BJ (cell line): ENCODE measurements around the gene PCNX4. TPM values are rescaled to one million over a fixed set of nuclear protein-coding genes. Genes with fewer than 3 reads are reported as not detected.
"Not testable (repeated sequence)": the region's sequence is repeated elsewhere in the genome, so short reads cannot be mapped to it uniquely, and the experiment has no call there.

Experiments
- CTCF ChIA-PET: fragments of 350-600 bp; formaldehyde crosslinking; extraction: SDS; loops from one replicate; lab custom pipeline; 2021; ENCODE audit warnings: antibody characterized with exemption, inconsistent platforms; lab: Yijun Ruan, JAX
- POLR2A ChIA-PET: fragments of 300-600 bp; sonication (Branson Sonifier 250); formaldehyde crosslinking; extraction: SDS; loops from one replicate; lab custom pipeline; 2021; ENCODE audit warnings: antibody characterized with exemption; lab: Charles Lee
- DNase-seq: peaks from one replicate; pipeline ENCODE4 v3.0.0-alpha.2; 2011; ENCODE audit warnings: low read depth
- H3K27me3 ChIP-seq: 2 replicates; pipeline ENCODE4 v1.6.0; 2011; ENCODE audit warnings: low read length; ENCODE audit not compliant: control insufficient read depth, insufficient read depth
- H3K36me3 ChIP-seq: 2 replicates; pipeline ENCODE4 v1.5.1; 2011; ENCODE audit warnings: low read length; ENCODE audit not compliant: control insufficient read depth, insufficient read depth
- H3K4me3 ChIP-seq: 2 replicates; pipeline ENCODE4 v1.5.1; 2011; ENCODE audit warnings: low read depth, mild to moderate bottlenecking, control low read depth, low read length
- polyA plus RNA-seq: library from polyadenylated mRNA; depleted of rRNA; stranded (reverse); fragments of >200 nt; gene quantifications from 2 replicates; pipeline ENCODE4 v1.2.3, GENCODE V29; 2011
- TF ChIP-seq, protein P1 (sequence below): IDR thresholded peaks from 2 replicates; pipeline ENCODE4 v1.5.1; 2011; ENCODE audit warnings: low read depth, mild to moderate bottlenecking, control low read depth, inconsistent platforms, low read length, moderate library complexity; ENCODE audit not compliant: insufficient read depth

The PCNX4 gene
- polyA plus RNA-seq, 1 experiment, result 22.0 TPM

DNA sequence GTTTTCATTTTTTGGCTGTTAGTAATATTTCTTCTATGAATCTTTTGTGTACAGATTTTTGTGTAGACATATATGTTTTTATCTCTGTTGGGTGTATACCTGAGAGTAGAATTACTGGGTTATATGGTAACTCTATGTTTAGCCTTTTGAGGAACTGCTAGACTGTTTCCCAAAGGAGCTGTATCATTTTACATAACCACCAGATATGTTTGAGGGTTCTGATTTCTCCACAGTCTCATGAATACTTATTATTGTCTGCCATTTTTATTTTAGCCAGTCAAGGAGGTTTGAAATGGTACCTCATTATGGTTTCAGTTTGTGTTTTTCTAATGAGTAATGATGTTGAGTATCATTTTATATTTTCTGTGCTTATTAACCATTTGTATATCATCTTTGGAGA is 1.9 kb downstream of the PCNX4 start:
- ChIA-PET POLR2A (no interaction called here), CTCF (interaction anchor here (1.2 kb wide), 1 partner anchor 66 kb away, joined by 3 read pairs; no protein-coding TSS in a partner anchor)
- no peak for DNase-seq
- TF ChIP-seq, protein P1, sequence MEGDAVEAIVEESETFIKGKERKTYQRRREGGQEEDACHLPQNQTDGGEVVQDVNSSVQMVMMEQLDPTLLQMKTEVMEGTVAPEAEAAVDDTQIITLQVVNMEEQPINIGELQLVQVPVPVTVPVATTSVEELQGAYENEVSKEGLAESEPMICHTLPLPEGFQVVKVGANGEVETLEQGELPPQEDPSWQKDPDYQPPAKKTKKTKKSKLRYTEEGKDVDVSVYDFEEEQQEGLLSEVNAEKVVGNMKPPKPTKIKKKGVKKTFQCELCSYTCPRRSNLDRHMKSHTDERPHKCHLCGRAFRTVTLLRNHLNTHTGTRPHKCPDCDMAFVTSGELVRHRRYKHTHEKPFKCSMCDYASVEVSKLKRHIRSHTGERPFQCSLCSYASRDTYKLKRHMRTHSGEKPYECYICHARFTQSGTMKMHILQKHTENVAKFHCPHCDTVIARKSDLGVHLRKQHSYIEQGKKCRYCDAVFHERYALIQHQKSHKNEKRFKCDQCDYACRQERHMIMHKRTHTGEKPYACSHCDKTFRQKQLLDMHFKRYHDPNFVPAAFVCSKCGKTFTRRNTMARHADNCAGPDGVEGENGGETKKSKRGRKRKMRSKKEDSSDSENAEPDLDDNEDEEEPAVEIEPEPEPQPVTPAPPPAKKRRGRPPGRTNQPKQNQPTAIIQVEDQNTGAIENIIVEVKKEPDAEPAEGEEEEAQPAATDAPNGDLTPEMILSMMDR, result no peak
- Histone ChIP-seq H3K36me3 (peaks cover 1% of the 10 kb centered on the region; the same call in 1 of the 2 replicates), H3K27me3 (no peaks in the 10 kb centered on the region), H3K4me3 (peak overlapping the region; percentile 62)

DNA sequence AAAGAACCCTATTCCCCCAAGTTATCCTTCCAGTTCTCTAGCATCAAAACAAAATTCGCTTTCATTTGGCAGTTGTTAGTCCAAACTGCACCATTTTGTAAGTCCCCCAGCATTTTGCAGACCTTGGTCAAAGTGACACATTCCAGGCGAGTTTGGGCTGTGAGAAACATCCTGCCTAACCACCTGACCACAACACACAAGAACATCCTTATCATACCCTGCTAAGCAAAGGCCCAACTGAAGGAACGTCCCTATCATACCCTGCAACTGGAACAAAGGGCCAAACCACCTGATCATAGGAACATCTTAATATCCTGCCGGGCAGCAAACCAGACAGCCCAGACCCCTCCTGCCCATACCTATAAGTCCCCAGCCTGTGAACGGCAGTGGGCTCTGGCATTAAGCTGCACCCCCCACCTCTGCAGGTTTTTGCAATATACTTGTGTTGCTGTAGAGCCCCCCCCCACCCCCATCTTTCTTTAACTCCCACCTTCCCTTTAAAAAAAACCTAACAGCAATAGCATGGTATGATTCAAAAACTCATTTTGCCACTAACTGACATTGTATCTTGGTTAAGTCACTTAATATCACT is 2.7 kb downstream of the PCNX4 start:
- peaks cover 1% of the 10 kb centered on the region; the same call in 1 of the 2 replicates for H3K36me3 ChIP-seq
- TF ChIP-seq, protein P1, result no peak
- CTCF ChIA-PET, result no interaction called here
- DNase-seq, result no peak
- H3K4me3 ChIP-seq, result 0 out of 2 replicates have a peak overlapping the region, but pooled peaks have one; percentile 0
- POLR2A ChIA-PET, result no interaction called here
- H3K27me3 ChIP-seq, result no peaks in the 10 kb centered on the region

DNA sequence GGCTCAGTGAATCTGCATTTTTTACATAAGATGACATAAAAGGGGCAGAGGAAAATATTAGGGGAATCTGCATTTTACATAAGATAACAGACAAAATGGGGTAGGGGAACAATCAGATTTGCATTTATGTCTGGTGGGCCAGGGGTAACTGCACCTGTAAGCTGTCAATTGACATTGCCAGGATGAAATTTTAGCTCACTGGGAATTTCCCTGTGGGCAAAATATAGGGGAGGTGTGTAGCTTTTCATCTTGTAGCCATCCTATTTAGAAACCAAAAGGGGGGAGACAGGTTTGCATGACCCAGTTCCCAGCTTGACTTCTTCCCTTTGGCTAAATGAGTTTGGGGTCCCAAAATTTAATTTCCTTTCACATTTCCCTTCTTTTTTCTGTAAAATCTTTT is 3.5 kb downstream of the PCNX4 start:
- POLR2A ChIA-PET, result no interaction called here
- no peak for DNase-seq
- TF ChIP-seq, protein P1, result no peak
- Histone ChIP-seq H3K36me3 (peaks cover 1% of the 10 kb centered on the region; the same call in 1 of the 2 replicates), H3K4me3 (no peak overlapping the region), H3K27me3 (no peaks in the 10 kb centered on the region)
- CTCF ChIA-PET, result no interaction called here

DNA sequence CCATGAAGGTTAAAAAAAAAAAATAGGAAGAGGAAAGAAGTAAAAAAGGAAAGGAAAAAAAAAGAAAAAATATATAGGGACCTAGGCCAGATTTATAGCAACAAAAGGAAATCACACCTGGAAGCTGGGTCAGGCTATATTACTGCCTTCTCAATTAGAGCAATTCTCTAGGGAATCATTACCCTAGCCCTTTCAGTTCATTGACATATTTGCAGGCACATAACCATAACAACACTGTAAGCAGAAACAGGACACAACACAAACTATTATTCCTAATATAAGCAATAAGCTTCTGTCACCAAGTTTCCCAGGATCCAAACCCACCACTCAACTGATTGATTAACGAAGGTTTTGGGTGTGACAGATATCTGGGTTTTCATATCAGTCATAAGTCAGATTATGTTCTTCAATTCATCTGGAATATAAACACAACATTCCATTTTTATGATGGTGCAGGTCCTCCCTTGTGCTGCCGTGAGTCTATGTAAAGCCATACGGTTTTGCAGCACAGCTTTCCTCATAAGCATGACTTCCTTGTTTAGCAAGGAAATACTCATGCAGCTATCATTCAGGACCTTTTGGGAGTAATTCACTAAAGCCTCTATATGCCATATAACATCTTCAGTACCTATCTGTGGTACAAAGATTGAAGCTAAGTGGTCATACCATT is 4.2 kb downstream of the PCNX4 start:
- H3K36me3 ChIP-seq, result peaks cover 1% of the 10 kb centered on the region; the same call in 1 of the 2 replicates
- TF ChIP-seq, protein P1, result no peak
- H3K4me3 ChIP-seq, result no peak overlapping the region
- POLR2A ChIA-PET, result no interaction called here
- CTCF ChIA-PET, result interaction anchor here (0.8 to 0.9 kb wide), 2 partner anchors 30 to 41 kb away, joined by 3 read pairs; no protein-coding TSS in a partner anchor
- no peaks in the 10 kb centered on the region for H3K27me3 ChIP-seq
- DNase-seq, result no peak

DNA sequence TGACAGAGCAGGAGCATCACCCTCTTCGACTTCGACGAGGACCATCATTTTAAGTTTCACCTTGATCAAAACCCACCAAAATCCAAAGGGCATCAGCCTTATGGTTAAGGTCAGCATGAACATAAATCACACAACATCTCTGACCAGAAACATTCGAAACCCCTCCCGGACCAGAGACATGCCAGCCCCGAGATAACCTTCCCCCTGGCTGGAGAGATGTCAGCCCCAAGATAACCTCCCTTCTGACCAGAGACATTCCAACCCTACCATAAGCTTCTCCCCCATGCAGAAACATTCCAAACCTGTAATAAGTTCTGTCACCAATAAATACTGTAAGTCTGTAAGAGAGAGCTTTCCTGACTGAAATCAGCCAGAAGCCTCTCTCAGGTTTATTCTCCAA is 6.3 kb downstream of the PCNX4 start:
- Histone ChIP-seq H3K27me3 (no peaks in the 10 kb centered on the region), H3K36me3 (peaks cover 1% of the 10 kb centered on the region; the same call in 1 of the 2 replicates), H3K4me3 (no peak overlapping the region)
- POLR2A ChIA-PET, result no interaction called here
- CTCF ChIA-PET, result no interaction called here
- DNase-seq, result no peak
- TF ChIP-seq, protein P1, result no peak

DNA sequence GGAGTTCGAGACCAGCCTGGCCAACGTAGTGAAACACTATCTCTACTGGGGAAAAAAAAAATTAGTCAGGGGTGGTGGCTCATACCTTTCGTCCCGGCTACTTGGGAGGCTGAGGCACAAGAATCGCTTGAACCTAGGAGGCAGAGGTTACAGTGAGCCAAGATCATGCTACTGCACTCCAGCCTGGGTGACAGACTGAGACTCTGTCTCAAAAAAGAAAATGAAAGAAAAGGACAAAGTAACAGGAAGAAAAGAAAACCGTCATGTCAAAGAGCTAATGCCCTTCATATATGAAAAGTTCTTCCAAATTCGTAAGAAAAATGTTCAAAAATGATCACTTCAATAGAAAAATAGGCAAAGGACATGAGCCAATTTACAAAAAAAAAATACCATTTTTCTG is 8.1 kb downstream of the PCNX4 start:
- DNase-seq, CTCF ChIA-PET, H3K36me3 ChIP-seq, H3K4me3 ChIP-seq, H3K27me3 ChIP-seq, POLR2A ChIA-PET: not testable (repeated sequence)
